ENCODE results near the gene VARS2. TPM values are rescaled to one million over a fixed set of nuclear protein-coding genes. Genes with fewer than 3 reads are reported as not detected.

Gene VARS2
- total RNA-seq, 4 donors from 2014 or later: 9.7 to 16.5 (median 12.8) TPM

- peaks cover 3 to 32% (median 17%) of the 10 kb centered on the region in 3 donors for H3K4me1 ChIP-seq
- H3K36me3 ChIP-seq: peaks cover 0 to 69% of the 10 kb centered on the region in 2 donors
- H3K9me3 ChIP-seq: no peaks in the 10 kb centered on the region
- no peak for TF ChIP-seq POLR2AphosphoS5 (IDR thresholded peaks at IDR 0.05)
- no peaks in the 10 kb centered on the region for H3K27me3 ChIP-seq
- ATAC-seq: no peak
- 50 to 53% methylated on average over 8 to 9 of the region's 17 CpGs for WGBS, 2 donors (ENCODE audit: low coverage in 1 of 2)
- peak overlapping the region; percentile 66 to 93 (median 92) for H3K27ac ChIP-seq
- peak overlapping the region; percentile 40 to 68 for H3K4me3 ChIP-seq
Measured at GRCh38 chr6:30914854-30915590, 984 bp downstream of the VARS2 start.

- no peaks in the 10 kb centered on the region for H3K9me3 ChIP-seq
- peaks cover 0 to 69% of the 10 kb centered on the region in 2 donors for H3K36me3 ChIP-seq
- TF ChIP-seq POLR2AphosphoS5 (IDR thresholded peaks at IDR 0.05) (no peak), EP300 (IDR thresholded peaks at IDR 0.05) (no peak), POLR2A (IDR thresholded peaks at IDR 0.05) (no peak)
- TF ChIP-seq, protein P1, sequence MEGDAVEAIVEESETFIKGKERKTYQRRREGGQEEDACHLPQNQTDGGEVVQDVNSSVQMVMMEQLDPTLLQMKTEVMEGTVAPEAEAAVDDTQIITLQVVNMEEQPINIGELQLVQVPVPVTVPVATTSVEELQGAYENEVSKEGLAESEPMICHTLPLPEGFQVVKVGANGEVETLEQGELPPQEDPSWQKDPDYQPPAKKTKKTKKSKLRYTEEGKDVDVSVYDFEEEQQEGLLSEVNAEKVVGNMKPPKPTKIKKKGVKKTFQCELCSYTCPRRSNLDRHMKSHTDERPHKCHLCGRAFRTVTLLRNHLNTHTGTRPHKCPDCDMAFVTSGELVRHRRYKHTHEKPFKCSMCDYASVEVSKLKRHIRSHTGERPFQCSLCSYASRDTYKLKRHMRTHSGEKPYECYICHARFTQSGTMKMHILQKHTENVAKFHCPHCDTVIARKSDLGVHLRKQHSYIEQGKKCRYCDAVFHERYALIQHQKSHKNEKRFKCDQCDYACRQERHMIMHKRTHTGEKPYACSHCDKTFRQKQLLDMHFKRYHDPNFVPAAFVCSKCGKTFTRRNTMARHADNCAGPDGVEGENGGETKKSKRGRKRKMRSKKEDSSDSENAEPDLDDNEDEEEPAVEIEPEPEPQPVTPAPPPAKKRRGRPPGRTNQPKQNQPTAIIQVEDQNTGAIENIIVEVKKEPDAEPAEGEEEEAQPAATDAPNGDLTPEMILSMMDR (IDR thresholded peaks at IDR 0.05): peak in 3 of 4 experiments; percentile 63 to 72 (median 65)
- no peaks in the 10 kb centered on the region for H3K27me3 ChIP-seq
- peaks cover 3 to 32% (median 17%) of the 10 kb centered on the region in 3 donors for H3K4me1 ChIP-seq
- no peak overlapping the region for H3K4me3 ChIP-seq
- H3K27ac ChIP-seq: peak overlapping the region; percentile 66 to 93 (median 92)
- WGBS, 2 donors (ENCODE audit: low coverage in 1 of 2): 5 to 40% methylated on average over 2 to 4 of the region's 5 CpGs
- ATAC-seq: no peak
Measured at GRCh38 chr6:30915591-30915946, 1.5 kb downstream of the VARS2 start.

GRCh38 chr6:30917041-30917440 lies 3.0 kb downstream of the VARS2 start:
- ATAC-seq: no peak
- no peak overlapping the region for H3K27ac ChIP-seq
- H3K9me3 ChIP-seq: no peaks in the 10 kb centered on the region
- WGBS, 2 donors (ENCODE audit: low coverage in 1 of 2): 87 to 89% methylated on average over 4 to 5 of the region's 7 CpGs
- no peak overlapping the region for H3K4me3 ChIP-seq
- H3K36me3 ChIP-seq: peaks cover 0 to 69% of the 10 kb centered on the region in 2 donors
- H3K4me1 ChIP-seq: peaks cover 3 to 32% (median 17%) of the 10 kb centered on the region in 3 donors
- no peak for TF ChIP-seq EP300 (IDR thresholded peaks at IDR 0.05)
- TF ChIP-seq POLR2A (IDR thresholded peaks at IDR 0.05): no peak
- TF ChIP-seq, protein P1 (IDR thresholded peaks at IDR 0.05): no peak
- no peak for TF ChIP-seq POLR2AphosphoS5 (IDR thresholded peaks at IDR 0.05)
- H3K27me3 ChIP-seq: no peaks in the 10 kb centered on the region

GRCh38 chr6:30917487-30917886 lies 3.4 kb downstream of the VARS2 start:
- ATAC-seq: no peak
- Histone ChIP-seq H3K4me1 (peaks cover 3 to 32% (median 17%) of the 10 kb centered on the region in 3 donors), H3K36me3 (peaks cover 0 to 69% of the 10 kb centered on the region in 2 donors), H3K27me3 (no peaks in the 10 kb centered on the region), H3K9me3 (no peaks in the 10 kb centered on the region), H3K4me3 (no peak overlapping the region), H3K27ac (no peak overlapping the region)
- TF ChIP-seq EP300 (IDR thresholded peaks at IDR 0.05): no peak
- TF ChIP-seq POLR2A (IDR thresholded peaks at IDR 0.05): no peak
- TF ChIP-seq POLR2AphosphoS5 (IDR thresholded peaks at IDR 0.05): no peak
- TF ChIP-seq, protein P1 (IDR thresholded peaks at IDR 0.05): no peak
- 84 to 90% methylated on average over 6 of the region's 8 CpGs for WGBS, 2 donors (ENCODE audit: low coverage in 1 of 2)

DNA sequence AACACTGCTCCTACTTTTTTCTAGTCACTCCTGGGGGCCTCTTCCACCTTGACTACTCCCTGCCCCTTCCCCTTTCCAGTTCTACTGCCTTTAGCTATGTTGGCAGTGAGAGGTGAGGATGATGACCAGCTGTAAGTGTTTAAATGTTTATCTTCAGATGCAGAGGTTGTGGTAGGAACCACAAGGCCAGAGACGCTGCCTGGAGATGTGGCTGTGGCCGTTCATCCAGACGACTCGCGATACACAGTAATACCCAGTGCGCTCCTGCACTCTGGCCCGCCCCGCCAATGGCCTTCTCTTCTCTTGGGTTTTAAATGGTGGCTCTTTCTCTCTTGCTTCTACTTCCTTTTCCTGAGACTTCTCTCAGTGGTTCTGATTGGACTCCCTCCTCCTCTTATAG lies 4.6 kb downstream of the VARS2 start:
- TF ChIP-seq POLR2A (IDR thresholded peaks at IDR 0.05): no peak
- no peak for TF ChIP-seq EP300 (IDR thresholded peaks at IDR 0.05)
- TF ChIP-seq POLR2AphosphoS5 (IDR thresholded peaks at IDR 0.05): no peak
- TF ChIP-seq, protein P1 (IDR thresholded peaks at IDR 0.05): no peak
- Histone ChIP-seq H3K9me3 (no peaks in the 10 kb centered on the region), H3K27me3 (no peaks in the 10 kb centered on the region), H3K4me1 (peaks cover 3 to 23% (median 14%) of the 10 kb centered on the region in 3 donors), H3K4me3 (no peak overlapping the region), H3K36me3 (peaks cover 0 to 73% of the 10 kb centered on the region in 2 donors), H3K27ac (no peak overlapping the region)
- WGBS, 2 donors (ENCODE audit: low coverage in 1 of 2): 82 to 94% methylated on average over 8 of the region's 8 CpGs
- no peak for ATAC-seq

Measured in gastroesophageal sphincter (tissue), 4 donors.